CD14-positive monocyte (primary cell): ENCODE data around the gene MACC1. TPM values are rescaled to one million over a fixed set of nuclear protein-coding genes. Genes with fewer than 3 reads are reported as not detected.

Experiments
- DNase-seq, 3 donors: peaks; one replicate each; pipeline ENCODE4 v3.0.0-alpha.2; 2011 to 2022
- H2AFZ ChIP-seq: 2 replicates; pipeline ENCODE4 v1.6.0; 2012; ENCODE audit warnings: mild to moderate bottlenecking, low read depth, low read length, inconsistent platforms; ENCODE audit not compliant: insufficient read depth, poor library complexity, severe bottlenecking
- H3K27ac ChIP-seq, 2 donors: 1 replicate in 1 of 2; 2 replicates in 1 of 2; pipeline ENCODE4 v1.5.1; 2012 to 2013; ENCODE audit warnings: low read length in 2 of 2, control low read depth in 1 of 2, inconsistent platforms in 1 of 2, low read depth in 1 of 2, mild to moderate bottlenecking in 1 of 2
- H3K27me3 ChIP-seq, 2 donors: one replicate each; pipeline versions ENCODE4 v1.6.0 to v1.6.1; 2011 to 2013; ENCODE audit warnings: low read length in 2 of 2; ENCODE audit not compliant: control insufficient read depth in 2 of 2, insufficient read depth in 2 of 2
- H3K36me3 ChIP-seq, 2 donors: replicated peaks in 1 of 2; 1 replicate in 1 of 2; 2 replicates in 1 of 2; pipeline versions ENCODE4 v1.5.1 to v1.6.1; 2012 to 2013; ENCODE audit warnings: low read length in 2 of 2, control low read depth in 1 of 2, inconsistent platforms in 1 of 2, mild to moderate bottlenecking in 1 of 2; ENCODE audit not compliant: insufficient read depth in 2 of 2, control insufficient read depth in 1 of 2
- H3K4me1 ChIP-seq, 2 donors: 1 replicate in 1 of 2; 2 replicates in 1 of 2; pipeline versions ENCODE4 v1.5.1 to v1.6.1; 2012 to 2013; ENCODE audit warnings: low read length in 2 of 2, control low read depth in 1 of 2, inconsistent platforms in 1 of 2, mild to moderate bottlenecking in 1 of 2, moderate library complexity in 1 of 2; ENCODE audit not compliant: insufficient read depth in 2 of 2, control insufficient read depth in 1 of 2
- H3K4me2 ChIP-seq: replicated peaks from 2 replicates; pipeline ENCODE3; 2012; ENCODE audit warnings: low read length, moderate library complexity, mild to moderate bottlenecking; ENCODE audit not compliant: poor library complexity, severe bottlenecking; ENCODE audit errors: extremely low read depth
- H3K4me3 ChIP-seq, 3 experiments: fragments of 200-600 bp in 1 of 3; sonication (generic) in 1 of 3; replicated peaks in 1 of 3; 1 replicate in 2 of 3; 2 replicates in 1 of 3; pipeline ENCODE4 v1.5.1; 2011 to 2013; ENCODE audit warnings: low read length in 3 of 3, mild to moderate bottlenecking in 3 of 3, control low read depth in 2 of 3, low read depth in 2 of 3, inconsistent platforms in 1 of 3, moderate library complexity in 1 of 3
- H3K79me2 ChIP-seq: 2 replicates; pipeline ENCODE4 v1.6.0; 2012; ENCODE audit warnings: mild to moderate bottlenecking, control low read depth, inconsistent platforms, low read length, moderate library complexity; ENCODE audit not compliant: insufficient read depth
- H3K9ac ChIP-seq: 2 replicates; pipeline ENCODE4 v1.6.0; 2017; ENCODE audit warnings: low read length, mild to moderate bottlenecking; ENCODE audit not compliant: insufficient read depth, poor library complexity, severe bottlenecking
- H3K9me3 ChIP-seq, 2 donors: replicated peaks in 1 of 2; 1 replicate in 1 of 2; 2 replicates in 1 of 2; pipeline versions ENCODE4 v1.5.1 to v1.6.1; 2012 to 2013; ENCODE audit warnings: low read length in 2 of 2, control low read depth in 1 of 2; ENCODE audit not compliant: control insufficient read depth in 1 of 2, insufficient read depth in 1 of 2
- H4K20me1 ChIP-seq: 2 replicates; pipeline ENCODE4 v1.6.0; 2012; ENCODE audit warnings: mild to moderate bottlenecking, low read length, control low read depth, moderate library complexity; ENCODE audit not compliant: insufficient read depth
- H3K27ac Mint-ChIP-seq, 7 donors: one replicate each; pipeline ENCODE4 v1.8.0; 2020; ENCODE audit warnings: mild to moderate bottlenecking in 7 of 7, mixed read lengths in 7 of 7, moderate library complexity in 6 of 7, inconsistent platforms in 2 of 7
- H3K27me3 Mint-ChIP-seq, 3 donors: one replicate each; pipeline ENCODE4 v1.8.0; 2021 to 2022; ENCODE audit warnings: low read depth in 3 of 3, mild to moderate bottlenecking in 3 of 3, mixed read lengths in 3 of 3, moderate library complexity in 3 of 3, inconsistent platforms in 1 of 3
- H3K36me3 Mint-ChIP-seq, 2 donors: one replicate each; pipeline ENCODE4 v1.8.0; 2020; ENCODE audit warnings: mixed read lengths in 2 of 2, inconsistent platforms in 1 of 2, mild to moderate bottlenecking in 1 of 2
- H3K4me1 Mint-ChIP-seq: one replicate; pipeline ENCODE4 v1.8.0; 2020; ENCODE audit warnings: mild to moderate bottlenecking, mixed read lengths
- H3K4me3 Mint-ChIP-seq, 2 donors: one replicate each; pipeline ENCODE4 v1.8.0; 2020; ENCODE audit warnings: mild to moderate bottlenecking in 2 of 2, mixed read lengths in 2 of 2, moderate library complexity in 1 of 2
- H3K9me3 Mint-ChIP-seq, 7 donors: one replicate each; pipeline ENCODE4 v1.8.0; 2020 to 2022; ENCODE audit warnings: mixed read lengths in 7 of 7, mild to moderate bottlenecking in 6 of 7, moderate library complexity in 6 of 7, inconsistent platforms in 2 of 7
- CTCF ChIP-seq: fragments of 200-600 bp; IDR thresholded peaks from one replicate; pipeline ENCODE4 v1.8.0; 2022; ENCODE audit warnings: antibody characterized with exemption, mild to moderate bottlenecking
- WGBS: methylation state at CpG from one replicate; pipeline ENCODE4 v1.1.5; 2013; ENCODE audit warnings: missing lambda C conversion rate; ENCODE audit not compliant: insufficient coverage; 5-methylcytosine and 5-hydroxymethylcytosine counted together
- intact Hi-C, 2 donors: fragments of 100-400 bp; cut with micrococcal nuclease; formaldehyde crosslinking; loops; one replicate each; pipeline versions ENCODE4 v1.15.0 to v1.15.1; 2023
- polyA plus RNA-seq, 3 donors: library from polyadenylated mRNA; depleted of rRNA in 1 of 3; unstranded in 2 of 3; stranded (reverse) in 1 of 3; fragments of 300-500 nt in 2 of 3; fragments of >200 nt in 1 of 3; fragmentation: Illumina TruSeq in 2 of 3; gene quantifications; 1 replicate in 2 of 3; 2 replicates in 1 of 3; pipeline ENCODE4 v1.2.3, GENCODE V29; 2012 to 2021

The MACC1 gene
- polyA plus RNA-seq, 3 donors: not detected

GRCh38 chr7:20218279-20218678, 1.1 kb upstream of the MACC1 start:
- H3K27ac ChIP-seq: no peak overlapping the region
- H3K36me3 ChIP-seq: no peaks in the 10 kb centered on the region
- H3K4me3 Mint-ChIP-seq: no peak overlapping the region
- no peak overlapping the region for H3K4me2 ChIP-seq
- no peaks in the 10 kb centered on the region for H3K9me3 ChIP-seq
- DNase-seq: peak in 1 of 3 donors; percentile 62
- H3K9ac ChIP-seq: no peak overlapping the region
- peaks cover 3% of the 10 kb centered on the region in 2 donors for H3K36me3 Mint-ChIP-seq
- peaks cover 0 to 1% (median 0%) of the 10 kb centered on the region in 3 donors for H3K27me3 Mint-ChIP-seq
- no peak overlapping the region for H2AFZ ChIP-seq
- peaks cover 33 to 36% of the 10 kb centered on the region in 2 donors for H3K4me1 ChIP-seq
- H3K4me3 ChIP-seq: no peak overlapping the region
- H3K4me1 Mint-ChIP-seq: peaks cover 49% of the 10 kb centered on the region
- H3K9me3 Mint-ChIP-seq: peaks cover 0 to 3% (median 0%) of the 10 kb centered on the region in 7 donors
- no peaks in the 10 kb centered on the region for H4K20me1 ChIP-seq
- H3K79me2 ChIP-seq: no peaks in the 10 kb centered on the region
- intact Hi-C loops: loop anchor here (2.0 to 10.0 kb wide), 3 partner anchors 17 to 249 kb away; no protein-coding TSS in a partner anchor
- H3K27ac Mint-ChIP-seq: peak overlapping the region in 5 of 7 donors; percentile 29 to 96 (median 84)
- H3K27me3 ChIP-seq: no peaks in the 10 kb centered on the region
- no peak for TF ChIP-seq CTCF

DNA sequence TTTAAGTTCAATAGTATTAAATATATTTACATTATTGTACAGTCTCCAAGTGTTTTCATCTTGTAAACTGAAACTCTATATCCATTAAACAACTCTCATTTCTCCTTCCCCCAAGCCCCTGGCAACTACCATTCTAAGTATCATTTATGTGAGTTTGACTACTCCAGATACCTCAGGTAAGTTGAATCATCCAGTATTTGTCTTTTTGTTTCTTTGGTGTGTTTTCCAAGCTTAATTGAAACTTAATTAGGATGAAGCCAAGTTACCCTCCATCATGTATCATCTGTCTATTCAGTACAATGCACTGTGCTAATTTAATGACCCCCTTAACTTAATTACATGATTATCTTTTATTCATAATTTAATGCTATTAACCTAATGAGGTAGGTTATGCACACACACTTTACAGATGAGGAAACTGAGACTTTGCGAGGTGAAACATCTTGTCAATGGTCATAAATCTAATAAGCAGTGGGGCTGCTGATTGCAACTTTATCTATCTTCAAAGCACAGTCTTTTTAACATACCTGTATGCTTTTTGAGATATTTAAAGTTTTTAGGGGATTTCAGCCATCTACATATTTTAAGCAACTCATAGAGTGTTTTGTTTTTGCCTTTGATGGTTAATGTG, 663 bp downstream of the MACC1 start:
- Histone ChIP-seq H3K4me1 (peaks cover 33 to 34% of the 10 kb centered on the region in 2 donors), H3K36me3 (no peaks in the 10 kb centered on the region), H3K4me3 (no peak overlapping the region), H4K20me1 (no peaks in the 10 kb centered on the region), H3K79me2 (no peaks in the 10 kb centered on the region), H3K9ac (no peak overlapping the region), H2AFZ (no peak overlapping the region), H3K4me2 (no peak overlapping the region), H3K27me3 (no peaks in the 10 kb centered on the region), H3K27ac (no peak overlapping the region), H3K9me3 (no peaks in the 10 kb centered on the region)
- intact Hi-C loops: loop anchor here (5.0 to 10.0 kb wide), 2 partner anchors 248 to 251 kb away; no protein-coding TSS in a partner anchor
- no peak overlapping the region for H3K27ac Mint-ChIP-seq
- H3K27me3 Mint-ChIP-seq: peaks cover 0 to 1% (median 0%) of the 10 kb centered on the region in 3 donors
- no peak for TF ChIP-seq CTCF
- peaks cover 3% of the 10 kb centered on the region in 2 donors for H3K36me3 Mint-ChIP-seq
- WGBS: no CpG with 5 or more reads among the region's 1 CpG
- H3K9me3 Mint-ChIP-seq: peaks cover 0 to 3% (median 0%) of the 10 kb centered on the region in 7 donors
- peaks cover 49% of the 10 kb centered on the region for H3K4me1 Mint-ChIP-seq
- DNase-seq: no peak
- H3K4me3 Mint-ChIP-seq: no peak overlapping the region
